ENCODE measurements around the gene NPW.

Gene NPW

GRCh38 chr16:1989209-1990100 is 30.1 kb upstream of the NPW start, which contains the start of gene SYNGR3:
Gene SYNGR3 (plus strand): TSS chr16:1989970. CDS start chr16:1990103, 133 bp downstream.
- no peak for DNase-seq (ENCODE audit: low read depth in 1 of 2, low spot score in 1 of 2)
- in situ Hi-C loops (cut with HindIII; ENCODE audit: low pct_unique_long_range_greater_than_20kb, low sequenced_read_pairs) = no loop called here
- TF ChIP-seq JUND (IDR thresholded peaks at IDR 0.05; ENCODE audit: low read depth) = no peak

GRCh38 chr16:1990101-1990350 is 29.6 kb upstream of the NPW start:
- in situ Hi-C loops (cut with HindIII; ENCODE audit: low pct_unique_long_range_greater_than_20kb, low sequenced_read_pairs) = no loop called here
- TF ChIP-seq JUND (IDR thresholded peaks at IDR 0.05; ENCODE audit: low read depth) = no peak
- no peak for DNase-seq (ENCODE audit: low read depth in 1 of 2, low spot score in 1 of 2)

- DNase-seq (ENCODE audit: low read depth in 1 of 2, low spot score in 1 of 2) = peak in 1 of 2 experiments; percentile 41
- in situ Hi-C loops (cut with HindIII; ENCODE audit: low pct_unique_long_range_greater_than_20kb, low sequenced_read_pairs) = no loop called here
- no peak for TF ChIP-seq JUND (IDR thresholded peaks at IDR 0.05; ENCODE audit: low read depth)
These were observed 29.0 kb upstream of the NPW start for GRCh38 chr16:1990351-1991134.

- no peak for DNase-seq (ENCODE audit: low read depth in 1 of 2, low spot score in 1 of 2)
- in situ Hi-C loops (cut with HindIII; ENCODE audit: low pct_unique_long_range_greater_than_20kb, low sequenced_read_pairs) = no loop called here
These were observed 28.4 kb upstream of the NPW start for GRCh38 chr16:1991135-1991551.

GRCh38 chr16:1991588-1991947 is 28.0 kb upstream of the NPW start:
- in situ Hi-C loops (cut with HindIII; ENCODE audit: low pct_unique_long_range_greater_than_20kb, low sequenced_read_pairs) = no loop called here
- no peak for DNase-seq (ENCODE audit: low read depth in 1 of 2, low spot score in 1 of 2)
- TF ChIP-seq JUND (IDR thresholded peaks at IDR 0.05; ENCODE audit: low read depth) = no peak

More at GRCh38 chr16:1991135-1991551, 28.4 kb upstream of the NPW start:
- no peak for TF ChIP-seq JUND (IDR thresholded peaks at IDR 0.05; ENCODE audit: low read depth)

- no peak for TF ChIP-seq JUND (IDR thresholded peaks at IDR 0.05; ENCODE audit: low read depth)
- DNase-seq (ENCODE audit: low read depth in 1 of 2, low spot score in 1 of 2) = peak; percentile 85 to 96
- in situ Hi-C loops (cut with HindIII; ENCODE audit: low pct_unique_long_range_greater_than_20kb, low sequenced_read_pairs) = no loop called here
These were observed 27.5 kb upstream of the NPW start for GRCh38 chr16:1991948-1992703.

GRCh38 chr16:1992704-1993317 is 26.8 kb upstream of the NPW start:
- no peak for DNase-seq (ENCODE audit: low read depth in 1 of 2, low spot score in 1 of 2)
- in situ Hi-C loops (cut with HindIII; ENCODE audit: low pct_unique_long_range_greater_than_20kb, low sequenced_read_pairs) = no loop called here

GRCh38 chr16:1993731-1994131 is 25.9 kb upstream of the NPW start:
- TF ChIP-seq JUND (IDR thresholded peaks at IDR 0.05; ENCODE audit: low read depth) = no peak
- peak in 1 of 2 experiments; percentile 71 for DNase-seq (ENCODE audit: low read depth in 1 of 2, low spot score in 1 of 2)
- in situ Hi-C loops (cut with HindIII; ENCODE audit: low pct_unique_long_range_greater_than_20kb, low sequenced_read_pairs) = no loop called here

More at GRCh38 chr16:1992704-1993317, 26.8 kb upstream of the NPW start:
- TF ChIP-seq JUND (IDR thresholded peaks at IDR 0.05; ENCODE audit: low read depth) = no peak

GRCh38 chr16:1997494-1998359 is 21.9 kb upstream of the NPW start:
- in situ Hi-C loops (cut with HindIII; ENCODE audit: low pct_unique_long_range_greater_than_20kb, low sequenced_read_pairs) = no loop called here

GRCh38 chr16:1998360-1998835 is 21.2 kb upstream of the NPW start:
- no peak for DNase-seq (ENCODE audit: low read depth in 1 of 2, low spot score in 1 of 2)
- in situ Hi-C loops (cut with HindIII; ENCODE audit: low pct_unique_long_range_greater_than_20kb, low sequenced_read_pairs) = no loop called here
- TF ChIP-seq JUND (IDR thresholded peaks at IDR 0.05; ENCODE audit: low read depth) = no peak

More at GRCh38 chr16:1997494-1998359, 21.9 kb upstream of the NPW start:
- TF ChIP-seq JUND (IDR thresholded peaks at IDR 0.05; ENCODE audit: low read depth) = no peak
- DNase-seq (ENCODE audit: low read depth in 1 of 2, low spot score in 1 of 2) = no peak
